ENCODE measurements around the gene PRR23C.

- TF ChIP-seq POLR2A (IDR thresholded peaks at IDR 0.05) (no peak), CTCF (IDR thresholded peaks at IDR 0.05) (no peak)
Measured at GRCh38 chr3:139044366-139045210, at the start of gene PRR23C.
